CD4-positive, alpha-beta T cell (primary cell): ENCODE results near the gene TSPAN2. TPM values are rescaled to one million over a fixed set of nuclear protein-coding genes. Genes with fewer than 3 reads are reported as not detected.

Source experiments
- ATAC-seq: fragments of 200-7000 bp; cut with Tn5 transposase; one replicate; pipeline ENCODE4 v1.10.0; 2022; ENCODE audit warnings: mild to moderate bottlenecking; ENCODE audit not compliant: poor library complexity
- CTCF ChIA-PET: fragments of 350-600 bp; sonication (Branson Sonifier 250); formaldehyde crosslinking; loops from one replicate; lab custom pipeline; 2021; ENCODE audit warnings: antibody characterized with exemption, inconsistent platforms; lab: Charles Lee
- POLR2A ChIA-PET: fragments of 350-600 bp; sonication (Branson Sonifier 250); formaldehyde crosslinking; loops from one replicate; lab custom pipeline; 2021; ENCODE audit warnings: antibody characterized with exemption, inconsistent platforms; lab: Charles Lee
- DNase-seq, 14 experiments: peaks; one replicate each; pipeline ENCODE4 v3.0.0-alpha.2; 2013 to 2020; ENCODE audit warnings: mixed read lengths in 2 of 14
- H3K27ac ChIP-seq, 2 donors: one replicate each; pipeline versions ENCODE4 v1.5.1 to v1.7.0; 2013; ENCODE audit warnings: low read length in 2 of 2, low read depth in 1 of 2, mild to moderate bottlenecking in 1 of 2
- H3K27me3 ChIP-seq, 2 experiments: 1 replicate in 1 of 2; 2 replicates in 1 of 2; pipeline versions ENCODE4 v1.6.1 to v1.7.0; 2013; ENCODE audit warnings: low read length in 2 of 2, control low read depth in 1 of 2, mild to moderate bottlenecking in 1 of 2, moderate library complexity in 1 of 2; ENCODE audit not compliant: insufficient read depth in 2 of 2, control insufficient read depth in 1 of 2
- H3K36me3 ChIP-seq: one replicate; pipeline ENCODE4 v1.6.1; 2013; ENCODE audit warnings: low read length, control low read depth; ENCODE audit not compliant: insufficient read depth
- H3K4me1 ChIP-seq: one replicate; pipeline ENCODE4 v1.6.1; 2013; ENCODE audit warnings: low read length, control low read depth; ENCODE audit not compliant: insufficient read depth
- H3K4me3 ChIP-seq: one replicate; pipeline ENCODE4 v1.5.1; 2013; ENCODE audit warnings: mild to moderate bottlenecking, low read length, moderate library complexity
- H3K9me3 ChIP-seq, 2 experiments: 1 replicate in 1 of 2; 2 replicates in 1 of 2; pipeline versions ENCODE4 v1.6.1 to v1.7.0; 2013; ENCODE audit warnings: low read length in 2 of 2, mild to moderate bottlenecking in 2 of 2, control low read depth in 1 of 2, moderate library complexity in 1 of 2; ENCODE audit not compliant: control insufficient read depth in 1 of 2, insufficient read depth in 1 of 2
- H3K27ac Mint-ChIP-seq: one replicate; pipeline ENCODE4 v1.8.0; 2020; ENCODE audit warnings: mixed read lengths
- H3K27me3 Mint-ChIP-seq: one replicate; pipeline ENCODE4 v1.8.0; 2021; ENCODE audit warnings: mixed read lengths
- H3K36me3 Mint-ChIP-seq: one replicate; pipeline ENCODE4 v1.8.0; 2021; ENCODE audit warnings: low read depth, mixed read lengths
- H3K4me1 Mint-ChIP-seq: one replicate; pipeline ENCODE4 v1.8.0; 2021; ENCODE audit warnings: low read depth, mixed read lengths
- H3K4me3 Mint-ChIP-seq: one replicate; pipeline ENCODE4 v1.8.0; 2020; ENCODE audit warnings: mild to moderate bottlenecking, mixed read lengths
- H3K9me3 Mint-ChIP-seq: one replicate; pipeline ENCODE4 v1.8.0; 2020; ENCODE audit warnings: mixed read lengths
- CTCF ChIP-seq: fragments of 200-600 bp; IDR thresholded peaks from one replicate; pipeline ENCODE4 v1.8.0; 2022; ENCODE audit warnings: antibody characterized with exemption, mild to moderate bottlenecking
- intact Hi-C, 2 experiments: fragments of 100-400 bp; cut with DNase I in 1 of 2; cut with micrococcal nuclease in 1 of 2; formaldehyde crosslinking; loops; one replicate each; pipeline versions ENCODE4 v1.15.1 to v1.9.0; 2023 to 2025; cut with DNase I, micrococcal nuclease
- total RNA-seq, 174 experiments: library from RNA in 2 of 174; stranded (reverse) in 2 of 174; gene quantifications; one replicate each; pipeline ENCODE4 v1.2.3 and lab custom pipeline; 2021 to 2026

The TSPAN2 gene
- total RNA-seq, 2 experiments from 2014 or later: 0.95 to 1.6 TPM

GRCh38 chr1:115086176-115086830 lies 3.0 kb downstream of the TSPAN2 start:
- peaks cover 51% of the 10 kb centered on the region for H3K4me1 Mint-ChIP-seq
- H3K4me3 ChIP-seq: no peak overlapping the region
- H3K27ac Mint-ChIP-seq: no peak overlapping the region
- no peaks in the 10 kb centered on the region for H3K36me3 Mint-ChIP-seq
- H3K9me3 ChIP-seq: no peaks in the 10 kb centered on the region
- H3K27me3 ChIP-seq: no peaks in the 10 kb centered on the region
- ChIA-PET POLR2A (interaction anchor here (2.2 kb wide), 1 partner anchor 13 kb away, joined by 9 read pairs; no protein-coding TSS in a partner anchor), CTCF (interaction anchor here (0.9 to 1.6 kb wide), 3 partner anchors 15 to 34 kb away, joined by 3 to 4 read pairs (median 4); no protein-coding TSS in a partner anchor)
- H3K4me1 ChIP-seq: peaks cover 44% of the 10 kb centered on the region
- no peaks in the 10 kb centered on the region for H3K9me3 Mint-ChIP-seq
- intact Hi-C loops: loop anchor here in 1 of 2 experiments (5.0 kb wide), 1 partner anchor 34 kb away; no protein-coding TSS in a partner anchor
- no peak overlapping the region for H3K27ac ChIP-seq
- DNase-seq (peak in 1 of 14 experiments; percentile 34), ATAC-seq (no peak)
- TF ChIP-seq CTCF: no peak
- no peak overlapping the region for H3K4me3 Mint-ChIP-seq
- H3K36me3 ChIP-seq: no peaks in the 10 kb centered on the region
- peaks cover 4% of the 10 kb centered on the region for H3K27me3 Mint-ChIP-seq

GRCh38 chr1:115084902-115085511 lies 4.3 kb downstream of the TSPAN2 start:
- ATAC-seq (peak; percentile 27), DNase-seq (peak in 3 of 14 experiments; percentile 42 to 69 (median 54))
- peaks cover 4% of the 10 kb centered on the region for H3K27me3 Mint-ChIP-seq
- H3K9me3 Mint-ChIP-seq: no peaks in the 10 kb centered on the region
- H3K4me3 Mint-ChIP-seq: peak overlapping the region; percentile 31
- Histone ChIP-seq H3K27me3 (no peaks in the 10 kb centered on the region), H3K27ac (peak overlapping the region in 1 of 2 donors; percentile 27), H3K4me1 (peaks cover 38% of the 10 kb centered on the region), H3K4me3 (no peak overlapping the region), H3K9me3 (no peaks in the 10 kb centered on the region), H3K36me3 (no peaks in the 10 kb centered on the region)
- no peak for TF ChIP-seq CTCF
- peaks cover 38% of the 10 kb centered on the region for H3K4me1 Mint-ChIP-seq
- no peaks in the 10 kb centered on the region for H3K36me3 Mint-ChIP-seq
- ChIA-PET POLR2A (interaction anchor here (2.2 kb wide), 1 partner anchor 14 kb away, joined by 9 read pairs; no protein-coding TSS in a partner anchor), CTCF (interaction anchor here (1.1 to 1.8 kb wide), 3 partner anchors 14 to 33 kb away, joined by 4 read pairs; no protein-coding TSS in a partner anchor)
- peak overlapping the region; percentile 55 for H3K27ac Mint-ChIP-seq
- intact Hi-C loops: loop anchor here (2.0 to 5.0 kb wide), 2 partner anchors 22 to 33 kb away; no protein-coding TSS in a partner anchor

GRCh38 chr1:115082949-115083348 lies 6.4 kb downstream of the TSPAN2 start:
- intact Hi-C loops: no loop called here
- CTCF ChIA-PET: interaction anchor here (1.8 kb wide), 1 partner anchor 12 kb away, joined by 4 read pairs; no protein-coding TSS in a partner anchor

More at GRCh38 chr1:115082949-115083348, 6.4 kb downstream of the TSPAN2 start:
- H3K36me3 ChIP-seq: no peaks in the 10 kb centered on the region
- peaks cover 21% of the 10 kb centered on the region for H3K4me1 ChIP-seq
- no peak overlapping the region for H3K27ac Mint-ChIP-seq
- H3K9me3 ChIP-seq: no peaks in the 10 kb centered on the region
- POLR2A ChIA-PET: no interaction called here
- TF ChIP-seq CTCF: no peak
- H3K4me3 Mint-ChIP-seq: no peak overlapping the region
- H3K9me3 Mint-ChIP-seq: no peaks in the 10 kb centered on the region
- peaks cover 2% of the 10 kb centered on the region for H3K27me3 Mint-ChIP-seq
- H3K36me3 Mint-ChIP-seq: no peaks in the 10 kb centered on the region
- H3K27me3 ChIP-seq: no peaks in the 10 kb centered on the region
- DNase-seq (no peak), ATAC-seq (no peak)
- no peak overlapping the region for H3K27ac ChIP-seq
- H3K4me3 ChIP-seq: no peak overlapping the region
- H3K4me1 Mint-ChIP-seq: peaks cover 22% of the 10 kb centered on the region
